ENCODE data around the gene RAN.

- TF ChIP-seq CTCF (conservative IDR thresholded peaks at IDR 0.05) (no peak), EZH2 (IDR thresholded peaks at IDR 0.05; ENCODE audit: low read depth) (no peak)
Measured at GRCh38 chr12:130838284-130838950, 33.4 kb upstream of the RAN start.
